K562 (cell line): ENCODE results near the gene GPATCH4. TPM values are rescaled to one million over a fixed set of nuclear protein-coding genes. Genes with fewer than 3 reads are reported as not detected.

Experiments
- ATAC-seq: fragments of 200-7000 bp; cut with Tn5 transposase; 3 replicates; pipeline ENCODE4 v1.9.1; 2020; ENCODE audit warnings: moderate library complexity
- BruUV-seq: library from RNA; stranded (reverse); fragments of 400-500 nt; replicated peaks from 2 replicates; lab custom pipeline; 2021; lab: Mats Ljungman, UMichigan
- CTCF ChIA-PET: fragments of 300-600 bp; formaldehyde crosslinking; extraction: SDS; loops from one replicate; lab custom pipeline; 2021; ENCODE audit warnings: low intra/inter-chr PET ratio; lab: Yijun Ruan, JAX
- POLR2A ChIA-PET: fragments of 300-600, 350-650 bp; sonication (Branson Sonifier 250); formaldehyde crosslinking; extraction: SDS; loops from one replicate; lab custom pipeline; 2021; ENCODE audit warnings: antibody characterized with exemption, inconsistent platforms; lab: Yijun Ruan, JAX
- DNase-seq, 4 experiments: peaks; one replicate each; pipeline versions ENCODE4 v3.0.0 to v3.0.0-alpha.2; 2011 to 2018; ENCODE audit warnings: low spot score in 3 of 4, mixed read lengths in 3 of 4; ENCODE audit errors: extremely low read depth in 1 of 4
- FAIRE-seq: peaks from 2 replicates; lab custom pipeline; 2011; peaks lifted over from hg19 to GRCh38; lab: Jason Lieb, UNC
- H2AFZ ChIP-seq: 2 replicates; pipeline ENCODE4 v1.6.0; 2011; ENCODE audit warnings: low read depth, low read length, control low read depth, inconsistent platforms
- H3K27ac ChIP-seq: fragments of 200-600 bp; 3 replicates; pipeline ENCODE4 v1.8.0; 2011; ENCODE audit warnings: low read depth, mild to moderate bottlenecking, control low read depth, inconsistent platforms, low read length, moderate library complexity, mixed read lengths; ENCODE audit errors: extremely low read depth
- H3K27me3 ChIP-seq, 2 experiments: fragments of 300-600 bp in 1 of 2; 2 replicates in 1 of 2; 3 replicates in 1 of 2; pipeline versions ENCODE4 v1.6.0 to v1.8.0; 2011; ENCODE audit warnings: inconsistent platforms in 2 of 2, low read length in 2 of 2, mild to moderate bottlenecking in 1 of 2, mixed read lengths in 1 of 2, moderate library complexity in 1 of 2; ENCODE audit not compliant: control insufficient read depth in 2 of 2, insufficient read depth in 2 of 2
- H3K36me3 ChIP-seq: fragments of 300-600 bp; 3 replicates; pipeline ENCODE4 v1.8.0; 2011; ENCODE audit warnings: mild to moderate bottlenecking, low read length, inconsistent platforms; ENCODE audit not compliant: control insufficient read depth, insufficient read depth
- H3K4me1 ChIP-seq, 2 experiments: fragments of 200-600 bp in 1 of 2; replicated peaks in 1 of 2; 2 replicates in 1 of 2; 3 replicates in 1 of 2; pipeline versions ENCODE4 v1.5.1 to v1.8.0; 2011; ENCODE audit warnings: inconsistent platforms in 2 of 2, low read length in 2 of 2, mild to moderate bottlenecking in 1 of 2, mixed read lengths in 1 of 2, moderate library complexity in 1 of 2; ENCODE audit not compliant: control insufficient read depth in 2 of 2, insufficient read depth in 2 of 2
- H3K4me2 ChIP-seq: 2 replicates; pipeline ENCODE4 v1.6.1; 2011; ENCODE audit warnings: low read length, control low read depth, inconsistent platforms, mixed read lengths; ENCODE audit not compliant: insufficient read depth
- H3K4me3 ChIP-seq: fragments of 200-600 bp; sonication (generic), shearing (Covaris generic); 2 replicates; pipeline ENCODE4 v1.5.1; 2016; ENCODE audit warnings: control low read depth, inconsistent platforms
- H3K79me2 ChIP-seq: fragments of 200-600 bp; 3 replicates; pipeline ENCODE4 v1.8.0; 2011; ENCODE audit warnings: low read length, inconsistent platforms; ENCODE audit not compliant: control insufficient read depth, insufficient read depth
- H3K9ac ChIP-seq, 2 experiments: 2 replicates each; pipeline versions ENCODE4 v1.6.0 to v1.6.1; 2011; ENCODE audit warnings: low read depth in 2 of 2, low read length in 2 of 2, control low read depth in 1 of 2, inconsistent platforms in 1 of 2, mild to moderate bottlenecking in 1 of 2, mixed read lengths in 1 of 2; ENCODE audit not compliant: insufficient read depth in 1 of 2
- H3K9me1 ChIP-seq: one replicate; pipeline ENCODE4 v1.6.0; 2011; ENCODE audit warnings: inconsistent platforms, mild to moderate bottlenecking, low read length, moderate library complexity; ENCODE audit not compliant: control insufficient read depth, insufficient read depth
- H3K9me3 ChIP-seq: replicated peaks from 2 replicates; pipeline ENCODE4 v1.5.1; 2011; ENCODE audit warnings: low read depth, low read length, inconsistent platforms; ENCODE audit not compliant: control insufficient read depth, insufficient read depth
- H4K20me1 ChIP-seq: replicated peaks from 2 replicates; pipeline ENCODE4 v1.6.1; 2011; ENCODE audit warnings: low read length, inconsistent platforms, mixed read lengths; ENCODE audit not compliant: control insufficient read depth, insufficient read depth
- CEBPG ChIP-seq, 3 experiments: fragments of 200-800 bp in 1 of 3; sonication (Bioruptor generic) in 1 of 3; sonication (generic) in 1 of 3; formaldehyde crosslinking in 1 of 3; IDR thresholded peaks in 2 of 3; conservative IDR thresholded peaks in 1 of 3; 2 replicates each; pipeline versions ENCODE4 v1.6.1 to v1.8.0; 2016 to 2022; ENCODE audit warnings: missing compliant biosample characterization in 2 of 3, missing genetic modification characterization in 2 of 3, mild to moderate bottlenecking in 1 of 3, missing genetic modification reagents in 1 of 3
- EWSR1 ChIP-seq: fragments of 450-650 bp; IDR thresholded peaks from 2 replicates; pipeline ENCODE4 v1.6.1; 2018; ENCODE audit warnings: borderline replicate concordance, mild to moderate bottlenecking, low read depth, moderate library complexity; ENCODE audit not compliant: partially characterized antibody
- HNRNPH1 ChIP-seq: fragments of 200-400 bp; formaldehyde crosslinking; optimal IDR thresholded peaks from 2 replicates; pipeline ENCODE3; 2017; ENCODE audit warnings: low read depth, mild to moderate bottlenecking, low read length, moderate library complexity
- KHSRP ChIP-seq: fragments of 450-650 bp; IDR thresholded peaks from 2 replicates; pipeline ENCODE4 v1.6.1; 2017
- KLF10 ChIP-seq: fragments of 250-450 bp; sonication (Bioruptor Pico); IDR thresholded peaks from 2 replicates; pipeline ENCODE4 v1.6.1; 2021; ENCODE audit warnings: matching md5 sums
- LCOR ChIP-seq: sonication (generic); formaldehyde crosslinking; IDR thresholded peaks from 2 replicates; pipeline ENCODE4 v1.8.0; 2022; ENCODE audit warnings: mild to moderate bottlenecking, missing genetic modification reagents
- OTX1 ChIP-seq: fragments of 450-650 bp; formaldehyde crosslinking; IDR thresholded peaks from 2 replicates; pipeline ENCODE4 v1.4.0; 2022; ENCODE audit warnings: mild to moderate bottlenecking
- POLR2G ChIP-seq: fragments of 200-400 bp; formaldehyde crosslinking; IDR thresholded peaks from 2 replicates; pipeline ENCODE4 v1.6.1; 2017; ENCODE audit warnings: low read depth, mild to moderate bottlenecking, antibody characterized with exemption, low read length, moderate library complexity
- RBFOX2 ChIP-seq: fragments of 200-400 bp; formaldehyde crosslinking; IDR thresholded peaks from 2 replicates; pipeline ENCODE4 v1.6.1; 2017; ENCODE audit warnings: low read depth, mild to moderate bottlenecking, low read length, moderate library complexity
- SPI1 ChIP-seq: IDR thresholded peaks from 2 replicates; pipeline ENCODE4 v1.6.1; 2011; ENCODE audit warnings: low read depth, low read length, control low read depth, borderline replicate concordance
- ZNF197 ChIP-seq: fragments of 200-800 bp; sonication (Bioruptor generic); IDR thresholded peaks from 2 replicates; pipeline ENCODE4 v1.6.1; 2016; ENCODE audit warnings: low read depth, missing genetic modification characterization, missing compliant biosample characterization
- WGBS: fragments of 100-300 bp; shearing (Covaris generic); methylation state at CpG from one replicate; pipeline ENCODE4 v1.1.6; 2016; ENCODE audit warnings: low coverage, mixed read lengths; ENCODE audit not compliant: insufficient coverage; ENCODE audit errors: missing lambda C conversion rate; 5-methylcytosine and 5-hydroxymethylcytosine counted together
- in situ Hi-C: fragments of 300-500 bp; cut with MboI; formaldehyde crosslinking; loops from 4 replicates; pipeline ENCODE4 v1.15.0; 2018; ENCODE audit warnings: inconsistent platforms, mixed read lengths
- intact Hi-C: fragments of 100-400 bp; cut with micrococcal nuclease; formaldehyde crosslinking; loops from 2 replicates; pipeline ENCODE4 v1.14.2; 2022
- polyA plus RNA-seq, 8 experiments: library from polyadenylated mRNA; depleted of rRNA in 4 of 8; stranded (reverse) in 5 of 8; unstranded in 3 of 8; fragments of >200 nt; fragmentation: Nextera tagmentation in 2 of 8; fragmentation: Illumina TruSeq in 1 of 8; extraction: Ambion mirVana in 2 of 8; extraction: Trizol in 1 of 8; gene quantifications; 2 replicates each; pipeline versions ENCODE4 v1.2.1 to v1.2.3, GENCODE V29; 2011 to 2014; ENCODE audit warnings: inconsistent platforms in 1 of 8, missing spikeins in 1 of 8
- total RNA-seq, 7 experiments: library from RNA; depleted of rRNA in 6 of 7; stranded (reverse); fragments of >200 nt in 6 of 7; fragmentation: Illumina TruSeq in 2 of 7; extraction: Trizol in 2 of 7; gene quantifications; 2 replicates each; pipeline versions ENCODE4 v1.2.1 to v1.2.3, GENCODE V29; 2011 to 2021; ENCODE audit warnings: low replicate concordance in 1 of 7

Gene GPATCH4
- total and polyA plus RNA-seq, 9 of the 15 experiments (the other 6 are each of a cell fraction or from before 2014, with no cell fraction given): 43.7 to 105 (median 76.5) TPM

GRCh38 chr1:156644146-156644545 is 42.9 kb upstream of the GPATCH4 start:
- Histone ChIP-seq H3K79me2 (no peaks in the 10 kb centered on the region), H3K27me3 (no peaks in the 10 kb centered on the region), H3K4me2 (no peak overlapping the region), H3K36me3 (peaks cover 50% of the 10 kb centered on the region), H2AFZ (no peak overlapping the region), H3K27ac (no peak overlapping the region), H3K4me3 (no peak overlapping the region), H3K4me1 (peaks cover 0 to 30% of the 10 kb centered on the region in 2 experiments; a peak in 2 of 5 replicates), H4K20me1 (peaks cover 49% of the 10 kb centered on the region), H3K9me1 (no peaks in the 10 kb centered on the region), H3K9me3 (no peaks in the 10 kb centered on the region), H3K9ac (peak overlapping the region in 1 of 2 experiments; percentile 43; a peak in 1 of 4 replicates)
- POLR2A ChIA-PET: interaction anchor here (0.5 to 3.4 kb wide), 7 partner anchors 8 to 642 kb away, joined by 3 to 21 read pairs (median 4); no protein-coding TSS in a partner anchor
- ATAC-seq: no peak
- FAIRE-seq: no peak
- TSS peak; percentile 20 for BruUV-seq
- TF ChIP-seq OTX1 (CRISPR knock-in tag) (no peak), RBFOX2 (0 out of 2 replicates have a peak, but pooled peaks have one; percentile 27), POLR2G (peak; percentile 62)
- 63% methylated on average over 3 of the region's 3 CpGs for WGBS
- in situ Hi-C loops: no loop called here
- no peak for DNase-seq
- intact Hi-C loops: no loop called here
- CTCF ChIA-PET: no interaction called here

GRCh38 chr1:156643778-156644092 is 42.5 kb upstream of the GPATCH4 start:
- Histone ChIP-seq H4K20me1 (peaks cover 48% of the 10 kb centered on the region), H3K9me1 (no peaks in the 10 kb centered on the region), H3K4me2 (no peak overlapping the region), H3K27me3 (no peaks in the 10 kb centered on the region), H3K79me2 (no peaks in the 10 kb centered on the region), H3K27ac (no peak overlapping the region), H3K9ac (peak overlapping the region in 1 of 2 experiments; percentile 43; a peak in 1 of 4 replicates), H2AFZ (no peak overlapping the region), H3K9me3 (no peaks in the 10 kb centered on the region), H3K4me1 (peaks cover 0 to 30% of the 10 kb centered on the region in 2 experiments; a peak in 2 of 5 replicates), H3K36me3 (peaks cover 46% of the 10 kb centered on the region), H3K4me3 (no peak overlapping the region)
- DNase-seq (no peak), FAIRE-seq (no peak), ATAC-seq (no peak)
- 71% methylated on average over 7 of the region's 7 CpGs for WGBS
- TF ChIP-seq CEBPG (CRISPR knock-in tag; IDR thresholded peaks at IDR 0.05) (no peak), CEBPG (tag; conservative IDR thresholded peaks at IDR 0.05 in 1 of 2, IDR thresholded peaks at IDR 0.05 in 1 of 2) (no peak), LCOR (CRISPR knock-in tag) (0 out of 2 replicates have a peak, but pooled peaks have one; percentile 12), SPI1 (peak; percentile 86), POLR2G (0 out of 2 replicates have a peak, but pooled peaks have one; percentile 26), KLF10 (no peak), ZNF197 (CRISPR knock-in tag) (no peak), EWSR1 (no peak), HNRNPH1 (no peak), KHSRP (no peak)
- in situ Hi-C loops: no loop called here
- ChIA-PET CTCF (no interaction called here), POLR2A (interaction anchor here (0.5 to 3.4 kb wide), 8 partner anchors 8 to 172 kb away, joined by 3 to 21 read pairs (median 4); no protein-coding TSS in a partner anchor)
- no TSS peak for BruUV-seq
- intact Hi-C loops: no loop called here
